Prostate gland (tissue), 2 donors: ENCODE measurements around the gene TMEM132E.

Experiments
- POLR2AphosphoS5 ChIP-seq: sonication (generic); formaldehyde crosslinking; IDR thresholded peaks from one replicate; pipeline ENCODE4 v1.6.1; 2017; ENCODE audit warnings: antibody characterized with exemption
- TF ChIP-seq, protein P1 (sequence below), 4 experiments: fragments of 200-600 bp in 2 of 4; fragments of 450-650 bp in 2 of 4; sonication (generic) in 2 of 4; IDR thresholded peaks; 1 replicate in 3 of 4; 2 replicates in 1 of 4; pipeline ENCODE4 v1.5.1; 2016 to 2019; ENCODE audit warnings: antibody characterized with exemption in 4 of 4, mild to moderate bottlenecking in 2 of 4, moderate library complexity in 2 of 4

DNA sequence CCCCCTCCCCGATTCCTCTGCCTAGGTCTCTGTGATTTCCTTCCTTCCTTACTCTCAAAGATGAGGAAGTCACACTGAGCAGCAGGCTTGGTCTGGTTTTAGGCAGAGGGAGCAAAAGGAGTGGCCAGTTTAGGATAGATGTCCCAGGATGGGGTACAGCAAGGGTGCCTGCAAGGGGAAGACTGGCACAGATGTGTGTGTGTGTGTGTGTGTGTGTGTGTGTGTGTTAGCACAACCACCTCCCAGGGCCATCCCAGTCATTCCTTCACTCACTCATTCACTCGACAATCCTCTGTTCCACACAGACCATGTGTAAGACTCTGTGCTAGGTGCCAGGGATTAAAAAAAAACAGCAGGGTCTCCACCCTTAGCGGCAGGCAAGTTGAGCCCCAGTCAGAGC lies 35.9 kb downstream of the TMEM132E start:
- TF ChIP-seq, protein P1, sequence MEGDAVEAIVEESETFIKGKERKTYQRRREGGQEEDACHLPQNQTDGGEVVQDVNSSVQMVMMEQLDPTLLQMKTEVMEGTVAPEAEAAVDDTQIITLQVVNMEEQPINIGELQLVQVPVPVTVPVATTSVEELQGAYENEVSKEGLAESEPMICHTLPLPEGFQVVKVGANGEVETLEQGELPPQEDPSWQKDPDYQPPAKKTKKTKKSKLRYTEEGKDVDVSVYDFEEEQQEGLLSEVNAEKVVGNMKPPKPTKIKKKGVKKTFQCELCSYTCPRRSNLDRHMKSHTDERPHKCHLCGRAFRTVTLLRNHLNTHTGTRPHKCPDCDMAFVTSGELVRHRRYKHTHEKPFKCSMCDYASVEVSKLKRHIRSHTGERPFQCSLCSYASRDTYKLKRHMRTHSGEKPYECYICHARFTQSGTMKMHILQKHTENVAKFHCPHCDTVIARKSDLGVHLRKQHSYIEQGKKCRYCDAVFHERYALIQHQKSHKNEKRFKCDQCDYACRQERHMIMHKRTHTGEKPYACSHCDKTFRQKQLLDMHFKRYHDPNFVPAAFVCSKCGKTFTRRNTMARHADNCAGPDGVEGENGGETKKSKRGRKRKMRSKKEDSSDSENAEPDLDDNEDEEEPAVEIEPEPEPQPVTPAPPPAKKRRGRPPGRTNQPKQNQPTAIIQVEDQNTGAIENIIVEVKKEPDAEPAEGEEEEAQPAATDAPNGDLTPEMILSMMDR (IDR thresholded peaks at IDR 0.05): no peak
- no peak for TF ChIP-seq POLR2AphosphoS5
